Neural cell (in vitro differentiated cells): ENCODE data around the gene MXRA7.

ENCODE experiments used
- EP300 ChIP-seq: fragments of 450-650 bp; conservative IDR thresholded peaks from 2 replicates; pipeline ENCODE4 v1.6.1; 2014; ENCODE audit warnings: antibody characterized with exemption, mild to moderate bottlenecking, moderate library complexity; ENCODE audit not compliant: poor library complexity, severe bottlenecking
- EZH2 ChIP-seq: fragments of 200-600, 300-800 bp; shearing (Covaris generic), sonication (generic); IDR thresholded peaks from 2 replicates; pipeline ENCODE4 v1.6.1; 2014; ENCODE audit warnings: antibody characterized with exemption, low read length, borderline replicate concordance, mild to moderate bottlenecking; ENCODE audit not compliant: insufficient read depth, poor library complexity, severe bottlenecking
- MXI1 ChIP-seq: fragments of 450-650 bp; conservative IDR thresholded peaks from 2 replicates; pipeline ENCODE4 v1.6.1; 2014; ENCODE audit warnings: antibody characterized with exemption, mild to moderate bottlenecking; ENCODE audit not compliant: poor library complexity, severe bottlenecking
- POLR2AphosphoS5 ChIP-seq: IDR thresholded peaks from 2 replicates; pipeline ENCODE4 v1.6.1; 2012
- RAD21 ChIP-seq: fragments of 450-650 bp; conservative IDR thresholded peaks from 2 replicates; pipeline ENCODE4 v1.6.1; 2014; ENCODE audit warnings: antibody characterized with exemption, mild to moderate bottlenecking, moderate library complexity
- SMC3 ChIP-seq: fragments of 450-650 bp; conservative IDR thresholded peaks from 2 replicates; pipeline ENCODE4 v1.6.1; 2014; ENCODE audit warnings: antibody characterized with exemption, mild to moderate bottlenecking, moderate library complexity; ENCODE audit not compliant: poor library complexity
- TAF1 ChIP-seq: IDR thresholded peaks from 2 replicates; pipeline ENCODE4 v1.6.1; 2012; ENCODE audit warnings: low read depth
- TF ChIP-seq, protein P1 (sequence below): fragments of 450-650 bp; IDR thresholded peaks from 2 replicates; pipeline ENCODE4 v1.5.1; 2014; ENCODE audit warnings: antibody characterized with exemption, mild to moderate bottlenecking, moderate library complexity; ENCODE audit not compliant: poor library complexity, severe bottlenecking
- TF ChIP-seq, protein P2 (sequence below): IDR thresholded peaks from 2 replicates; pipeline ENCODE4 v1.6.1; 2012; ENCODE audit warnings: borderline replicate concordance

GRCh38 chr17:76702076-76702475, 8.7 kb downstream of the MXRA7 start:
- TF ChIP-seq, protein P1, sequence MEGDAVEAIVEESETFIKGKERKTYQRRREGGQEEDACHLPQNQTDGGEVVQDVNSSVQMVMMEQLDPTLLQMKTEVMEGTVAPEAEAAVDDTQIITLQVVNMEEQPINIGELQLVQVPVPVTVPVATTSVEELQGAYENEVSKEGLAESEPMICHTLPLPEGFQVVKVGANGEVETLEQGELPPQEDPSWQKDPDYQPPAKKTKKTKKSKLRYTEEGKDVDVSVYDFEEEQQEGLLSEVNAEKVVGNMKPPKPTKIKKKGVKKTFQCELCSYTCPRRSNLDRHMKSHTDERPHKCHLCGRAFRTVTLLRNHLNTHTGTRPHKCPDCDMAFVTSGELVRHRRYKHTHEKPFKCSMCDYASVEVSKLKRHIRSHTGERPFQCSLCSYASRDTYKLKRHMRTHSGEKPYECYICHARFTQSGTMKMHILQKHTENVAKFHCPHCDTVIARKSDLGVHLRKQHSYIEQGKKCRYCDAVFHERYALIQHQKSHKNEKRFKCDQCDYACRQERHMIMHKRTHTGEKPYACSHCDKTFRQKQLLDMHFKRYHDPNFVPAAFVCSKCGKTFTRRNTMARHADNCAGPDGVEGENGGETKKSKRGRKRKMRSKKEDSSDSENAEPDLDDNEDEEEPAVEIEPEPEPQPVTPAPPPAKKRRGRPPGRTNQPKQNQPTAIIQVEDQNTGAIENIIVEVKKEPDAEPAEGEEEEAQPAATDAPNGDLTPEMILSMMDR: no peak
- TF ChIP-seq RAD21 (no peak), EZH2 (no peak), EP300 (no peak), SMC3 (no peak), TAF1 (no peak), POLR2AphosphoS5 (no peak), MXI1 (no peak)
- TF ChIP-seq, protein P2, sequence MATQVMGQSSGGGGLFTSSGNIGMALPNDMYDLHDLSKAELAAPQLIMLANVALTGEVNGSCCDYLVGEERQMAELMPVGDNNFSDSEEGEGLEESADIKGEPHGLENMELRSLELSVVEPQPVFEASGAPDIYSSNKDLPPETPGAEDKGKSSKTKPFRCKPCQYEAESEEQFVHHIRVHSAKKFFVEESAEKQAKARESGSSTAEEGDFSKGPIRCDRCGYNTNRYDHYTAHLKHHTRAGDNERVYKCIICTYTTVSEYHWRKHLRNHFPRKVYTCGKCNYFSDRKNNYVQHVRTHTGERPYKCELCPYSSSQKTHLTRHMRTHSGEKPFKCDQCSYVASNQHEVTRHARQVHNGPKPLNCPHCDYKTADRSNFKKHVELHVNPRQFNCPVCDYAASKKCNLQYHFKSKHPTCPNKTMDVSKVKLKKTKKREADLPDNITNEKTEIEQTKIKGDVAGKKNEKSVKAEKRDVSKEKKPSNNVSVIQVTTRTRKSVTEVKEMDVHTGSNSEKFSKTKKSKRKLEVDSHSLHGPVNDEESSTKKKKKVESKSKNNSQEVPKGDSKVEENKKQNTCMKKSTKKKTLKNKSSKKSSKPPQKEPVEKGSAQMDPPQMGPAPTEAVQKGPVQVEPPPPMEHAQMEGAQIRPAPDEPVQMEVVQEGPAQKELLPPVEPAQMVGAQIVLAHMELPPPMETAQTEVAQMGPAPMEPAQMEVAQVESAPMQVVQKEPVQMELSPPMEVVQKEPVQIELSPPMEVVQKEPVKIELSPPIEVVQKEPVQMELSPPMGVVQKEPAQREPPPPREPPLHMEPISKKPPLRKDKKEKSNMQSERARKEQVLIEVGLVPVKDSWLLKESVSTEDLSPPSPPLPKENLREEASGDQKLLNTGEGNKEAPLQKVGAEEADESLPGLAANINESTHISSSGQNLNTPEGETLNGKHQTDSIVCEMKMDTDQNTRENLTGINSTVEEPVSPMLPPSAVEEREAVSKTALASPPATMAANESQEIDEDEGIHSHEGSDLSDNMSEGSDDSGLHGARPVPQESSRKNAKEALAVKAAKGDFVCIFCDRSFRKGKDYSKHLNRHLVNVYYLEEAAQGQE: no peak
